Liver (tissue), 9 donors: ENCODE measurements around the gene CYB5A. TPM values are rescaled to one million over a fixed set of nuclear protein-coding genes. Genes with fewer than 3 reads are reported as not detected.

Source experiments
- DNase-seq: peaks from one replicate; pipeline ENCODE4 v3.0.0-alpha.2; 2017; ENCODE audit warnings: low spot score
- H3K27ac ChIP-seq, 2 donors: one replicate each; pipeline ENCODE4 v1.7.0; 2013; ENCODE audit warnings: inconsistent platforms in 2 of 2, low read length in 2 of 2, control low read depth in 1 of 2, low read depth in 1 of 2, mild to moderate bottlenecking in 1 of 2
- H3K27me3 ChIP-seq, 4 donors: one replicate each; pipeline versions ENCODE4 v1.6.1 to v1.7.0; 2013; ENCODE audit warnings: low read length in 3 of 4, inconsistent platforms in 1 of 4, mild to moderate bottlenecking in 1 of 4, moderate library complexity in 1 of 4; ENCODE audit not compliant: control insufficient read depth in 4 of 4, insufficient read depth in 4 of 4
- H3K36me3 ChIP-seq, 4 donors: one replicate each; pipeline versions ENCODE4 v1.6.1 to v1.7.0; 2013; ENCODE audit warnings: low read length in 3 of 4, mild to moderate bottlenecking in 3 of 4, low read depth in 1 of 4, moderate library complexity in 1 of 4; ENCODE audit not compliant: control insufficient read depth in 4 of 4, insufficient read depth in 3 of 4
- H3K4me1 ChIP-seq, 4 donors: one replicate each; pipeline versions ENCODE4 v1.6.1 to v1.7.0; 2013; ENCODE audit warnings: low read length in 3 of 4, mild to moderate bottlenecking in 3 of 4, moderate library complexity in 1 of 4; ENCODE audit not compliant: control insufficient read depth in 4 of 4, insufficient read depth in 4 of 4
- H3K4me3 ChIP-seq, 3 donors: one replicate each; pipeline versions ENCODE4 v1.6.1 to v1.7.0; 2013; ENCODE audit warnings: low read length in 3 of 3, control low read depth in 1 of 3, low read depth in 1 of 3, mild to moderate bottlenecking in 1 of 3
- H3K9ac ChIP-seq, 2 donors: one replicate each; pipeline ENCODE4 v1.7.0; 2013; ENCODE audit warnings: low read length in 2 of 2, mild to moderate bottlenecking in 2 of 2, moderate library complexity in 2 of 2, control low read depth in 1 of 2, low read depth in 1 of 2
- H3K9me3 ChIP-seq, 4 donors: one replicate each; pipeline versions ENCODE4 v1.6.1 to v1.7.0; 2013; ENCODE audit warnings: low read length in 3 of 4; ENCODE audit not compliant: control insufficient read depth in 4 of 4
- FOXA1 ChIP-seq: IDR thresholded peaks from 2 replicates; pipeline ENCODE4 v1.6.1; 2016; ENCODE audit warnings: antibody characterized with exemption
- GABPA ChIP-seq, 2 donors: IDR thresholded peaks in 1 of 2; conservative IDR thresholded peaks in 1 of 2; 2 replicates each; pipeline ENCODE4 v1.6.1; 2016; ENCODE audit warnings: antibody characterized with exemption in 2 of 2, mild to moderate bottlenecking in 1 of 2, moderate library complexity in 1 of 2
- HNF4A ChIP-seq, 2 donors: conservative IDR thresholded peaks; 2 replicates each; pipeline ENCODE4 v1.6.1; 2016; ENCODE audit warnings: antibody characterized with exemption in 2 of 2, mild to moderate bottlenecking in 2 of 2
- JUND ChIP-seq, 2 donors: IDR thresholded peaks; 2 replicates each; pipeline ENCODE4 v1.6.1; 2016; ENCODE audit warnings: antibody characterized with exemption in 2 of 2
- RAD21 ChIP-seq, 2 donors: IDR thresholded peaks; 2 replicates each; pipeline ENCODE4 v1.6.1; 2016; ENCODE audit warnings: antibody characterized with exemption in 2 of 2, mild to moderate bottlenecking in 2 of 2
- RXRA ChIP-seq, 2 donors: IDR thresholded peaks; 2 replicates each; pipeline ENCODE4 v1.6.1; 2017 to 2018; ENCODE audit warnings: antibody characterized with exemption in 2 of 2, mild to moderate bottlenecking in 1 of 2
- TAF1 ChIP-seq: conservative IDR thresholded peaks from 2 replicates; pipeline ENCODE4 v1.6.1; 2016; ENCODE audit warnings: antibody characterized with exemption, mild to moderate bottlenecking
- WGBS: extraction: QIAGEN DNeasy Blood & Tissue Kit; methylation state at CpG from one replicate; pipeline ENCODE4 v1.1.7; 2013; 5-methylcytosine and 5-hydroxymethylcytosine counted together
- polyA plus RNA-seq, 2 donors: library from polyadenylated mRNA; stranded (reverse) in 1 of 2; unstranded in 1 of 2; fragments of 200-250 nt in 1 of 2; fragments of >200 nt in 1 of 2; fragmentation: Nextera tagmentation in 1 of 2; extraction: Ambion mirVana in 1 of 2; gene quantifications; one replicate each; pipeline versions ENCODE4 v1.2.1 to v1.2.3, GENCODE V29; 2013 to 2015
- total RNA-seq, 2 donors: library from RNA; depleted of rRNA; stranded (reverse); fragments of >200 nt; gene quantifications; one replicate each; pipeline ENCODE4 v1.2.3, GENCODE V29; 2014
- TF ChIP-seq, protein P1 (sequence below): IDR thresholded peaks from 2 replicates; pipeline ENCODE4 v1.6.1; 2016; ENCODE audit warnings: antibody characterized with exemption, mild to moderate bottlenecking
- TF ChIP-seq, protein P2 (sequence below): IDR thresholded peaks from 2 replicates; pipeline ENCODE4 v1.6.1; 2016; ENCODE audit warnings: antibody characterized with exemption
- TF ChIP-seq, protein P3 (sequence below): IDR thresholded peaks from 2 replicates; pipeline ENCODE4 v1.6.1; 2016; ENCODE audit warnings: antibody characterized with exemption
- TF ChIP-seq, protein P4 (sequence below): fragments of 150-350 bp; IDR thresholded peaks from 2 replicates; pipeline ENCODE4 v1.5.1; 2017; ENCODE audit warnings: improper control_type of control experiment, low read depth, low read length; ENCODE audit not compliant: missing input control
- donor health status: healthy.
- donor health status: healthy.
- donor health status: healthy.
- donor health status: healthy.
- donor health status: healthy.

The CYB5A gene
- total and polyA plus RNA-seq, 4 donors = 277 to 2,022 (median 1,122) TPM

DNA sequence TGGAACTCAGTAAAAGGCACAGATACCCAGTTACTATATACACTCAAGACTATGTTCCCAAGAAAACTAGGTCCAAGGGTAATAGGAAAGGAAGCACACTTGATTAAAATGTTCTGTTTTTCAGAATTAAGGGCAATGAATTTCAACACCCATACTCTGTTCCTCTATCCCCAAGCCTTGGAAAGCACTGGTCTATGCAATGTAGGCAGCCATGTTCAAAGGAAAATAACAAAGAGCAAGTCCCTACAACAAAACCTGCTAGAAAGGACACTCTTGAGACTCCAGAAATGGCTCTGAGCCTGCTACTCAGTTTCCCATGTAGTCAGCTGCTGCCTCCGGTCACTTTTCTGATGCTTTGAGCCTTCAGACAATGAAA, 6.8 kb downstream of the CYB5A start:
- TF ChIP-seq, protein P1, sequence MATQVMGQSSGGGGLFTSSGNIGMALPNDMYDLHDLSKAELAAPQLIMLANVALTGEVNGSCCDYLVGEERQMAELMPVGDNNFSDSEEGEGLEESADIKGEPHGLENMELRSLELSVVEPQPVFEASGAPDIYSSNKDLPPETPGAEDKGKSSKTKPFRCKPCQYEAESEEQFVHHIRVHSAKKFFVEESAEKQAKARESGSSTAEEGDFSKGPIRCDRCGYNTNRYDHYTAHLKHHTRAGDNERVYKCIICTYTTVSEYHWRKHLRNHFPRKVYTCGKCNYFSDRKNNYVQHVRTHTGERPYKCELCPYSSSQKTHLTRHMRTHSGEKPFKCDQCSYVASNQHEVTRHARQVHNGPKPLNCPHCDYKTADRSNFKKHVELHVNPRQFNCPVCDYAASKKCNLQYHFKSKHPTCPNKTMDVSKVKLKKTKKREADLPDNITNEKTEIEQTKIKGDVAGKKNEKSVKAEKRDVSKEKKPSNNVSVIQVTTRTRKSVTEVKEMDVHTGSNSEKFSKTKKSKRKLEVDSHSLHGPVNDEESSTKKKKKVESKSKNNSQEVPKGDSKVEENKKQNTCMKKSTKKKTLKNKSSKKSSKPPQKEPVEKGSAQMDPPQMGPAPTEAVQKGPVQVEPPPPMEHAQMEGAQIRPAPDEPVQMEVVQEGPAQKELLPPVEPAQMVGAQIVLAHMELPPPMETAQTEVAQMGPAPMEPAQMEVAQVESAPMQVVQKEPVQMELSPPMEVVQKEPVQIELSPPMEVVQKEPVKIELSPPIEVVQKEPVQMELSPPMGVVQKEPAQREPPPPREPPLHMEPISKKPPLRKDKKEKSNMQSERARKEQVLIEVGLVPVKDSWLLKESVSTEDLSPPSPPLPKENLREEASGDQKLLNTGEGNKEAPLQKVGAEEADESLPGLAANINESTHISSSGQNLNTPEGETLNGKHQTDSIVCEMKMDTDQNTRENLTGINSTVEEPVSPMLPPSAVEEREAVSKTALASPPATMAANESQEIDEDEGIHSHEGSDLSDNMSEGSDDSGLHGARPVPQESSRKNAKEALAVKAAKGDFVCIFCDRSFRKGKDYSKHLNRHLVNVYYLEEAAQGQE = peak; percentile 15
- no peak for TF ChIP-seq FOXA1
- TF ChIP-seq RAD21 (IDR thresholded peaks at IDR 0.05) = no peak
- no peak for TF ChIP-seq GABPA (IDR thresholded peaks at IDR 0.05 in 1 of 2, conservative IDR thresholded peaks at IDR 0.05 in 1 of 2)
- TF ChIP-seq JUND (IDR thresholded peaks at IDR 0.05) = no peak
- TF ChIP-seq, protein P2, sequence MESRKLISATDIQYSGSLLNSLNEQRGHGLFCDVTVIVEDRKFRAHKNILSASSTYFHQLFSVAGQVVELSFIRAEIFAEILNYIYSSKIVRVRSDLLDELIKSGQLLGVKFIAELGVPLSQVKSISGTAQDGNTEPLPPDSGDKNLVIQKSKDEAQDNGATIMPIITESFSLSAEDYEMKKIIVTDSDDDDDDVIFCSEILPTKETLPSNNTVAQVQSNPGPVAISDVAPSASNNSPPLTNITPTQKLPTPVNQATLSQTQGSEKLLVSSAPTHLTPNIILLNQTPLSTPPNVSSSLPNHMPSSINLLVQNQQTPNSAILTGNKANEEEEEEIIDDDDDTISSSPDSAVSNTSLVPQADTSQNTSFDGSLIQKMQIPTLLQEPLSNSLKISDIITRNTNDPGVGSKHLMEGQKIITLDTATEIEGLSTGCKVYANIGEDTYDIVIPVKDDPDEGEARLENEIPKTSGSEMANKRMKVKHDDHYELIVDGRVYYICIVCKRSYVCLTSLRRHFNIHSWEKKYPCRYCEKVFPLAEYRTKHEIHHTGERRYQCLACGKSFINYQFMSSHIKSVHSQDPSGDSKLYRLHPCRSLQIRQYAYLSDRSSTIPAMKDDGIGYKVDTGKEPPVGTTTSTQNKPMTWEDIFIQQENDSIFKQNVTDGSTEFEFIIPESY = no peak
- TF ChIP-seq, protein P3, sequence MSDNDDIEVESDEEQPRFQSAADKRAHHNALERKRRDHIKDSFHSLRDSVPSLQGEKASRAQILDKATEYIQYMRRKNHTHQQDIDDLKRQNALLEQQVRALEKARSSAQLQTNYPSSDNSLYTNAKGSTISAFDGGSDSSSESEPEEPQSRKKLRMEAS = no peak
- TF ChIP-seq, protein P4, sequence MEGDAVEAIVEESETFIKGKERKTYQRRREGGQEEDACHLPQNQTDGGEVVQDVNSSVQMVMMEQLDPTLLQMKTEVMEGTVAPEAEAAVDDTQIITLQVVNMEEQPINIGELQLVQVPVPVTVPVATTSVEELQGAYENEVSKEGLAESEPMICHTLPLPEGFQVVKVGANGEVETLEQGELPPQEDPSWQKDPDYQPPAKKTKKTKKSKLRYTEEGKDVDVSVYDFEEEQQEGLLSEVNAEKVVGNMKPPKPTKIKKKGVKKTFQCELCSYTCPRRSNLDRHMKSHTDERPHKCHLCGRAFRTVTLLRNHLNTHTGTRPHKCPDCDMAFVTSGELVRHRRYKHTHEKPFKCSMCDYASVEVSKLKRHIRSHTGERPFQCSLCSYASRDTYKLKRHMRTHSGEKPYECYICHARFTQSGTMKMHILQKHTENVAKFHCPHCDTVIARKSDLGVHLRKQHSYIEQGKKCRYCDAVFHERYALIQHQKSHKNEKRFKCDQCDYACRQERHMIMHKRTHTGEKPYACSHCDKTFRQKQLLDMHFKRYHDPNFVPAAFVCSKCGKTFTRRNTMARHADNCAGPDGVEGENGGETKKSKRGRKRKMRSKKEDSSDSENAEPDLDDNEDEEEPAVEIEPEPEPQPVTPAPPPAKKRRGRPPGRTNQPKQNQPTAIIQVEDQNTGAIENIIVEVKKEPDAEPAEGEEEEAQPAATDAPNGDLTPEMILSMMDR = no peak
- Histone ChIP-seq H3K9me3 (no peaks in the 10 kb centered on the region), H3K4me3 (peak overlapping the region; percentile 0 to 50 (median 45)), H3K36me3 (peaks cover 0 to 16% (median 2%) of the 10 kb centered on the region in 4 donors), H3K27ac (peak overlapping the region; percentile 83 to 87), H3K27me3 (no peaks in the 10 kb centered on the region), H3K4me1 (peaks cover 20 to 83% (median 62%) of the 10 kb centered on the region in 4 donors), H3K9ac (peak overlapping the region; percentile 50 to 64)
- no peak for DNase-seq
- WGBS = 82% methylated on average over 1 of the region's 1 CpG

DNA sequence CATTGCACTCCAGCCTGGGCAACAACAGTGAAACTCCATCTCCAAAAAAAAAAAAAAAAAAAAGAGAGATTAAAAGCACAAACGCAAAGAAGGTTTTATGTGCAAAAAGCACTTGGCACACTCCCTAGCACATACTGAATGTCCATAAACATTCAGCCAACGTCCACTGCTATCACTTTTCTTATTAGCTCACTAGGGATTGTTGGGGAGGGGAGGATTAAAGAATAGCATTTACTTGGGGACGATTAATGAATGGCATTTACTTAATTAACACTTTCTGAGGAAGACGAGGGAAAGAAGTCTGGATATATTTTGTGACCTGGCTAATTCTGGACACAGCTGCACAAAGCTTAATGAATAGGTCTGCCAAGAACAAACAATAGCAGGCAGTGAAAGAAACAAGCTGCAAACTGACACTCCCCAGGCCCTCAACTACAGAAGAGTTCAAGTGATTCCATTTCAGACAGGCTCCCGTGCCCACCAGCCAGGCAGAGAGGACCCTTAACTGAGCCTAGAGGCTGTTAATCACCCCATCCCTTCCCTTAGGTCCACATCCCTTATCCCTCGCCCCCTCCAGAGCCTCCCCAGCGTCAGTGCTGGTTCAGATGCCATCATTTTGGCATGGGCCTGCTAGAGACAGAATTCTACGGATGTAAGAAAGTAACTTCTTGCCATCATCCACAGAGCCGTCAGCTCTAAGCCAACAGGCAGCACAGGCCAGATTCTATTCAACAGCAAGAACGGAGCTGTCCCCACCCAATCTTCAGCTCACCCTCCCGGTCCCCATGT, 7.4 kb downstream of the CYB5A start:
- H3K4me1 ChIP-seq = peaks cover 20 to 86% (median 66%) of the 10 kb centered on the region in 4 donors
- WGBS = 31% methylated on average over 11 of the region's 11 CpGs
- peak overlapping the region; percentile 83 to 87 for H3K27ac ChIP-seq
- DNase-seq = no peak
- peak overlapping the region; percentile 0 to 50 (median 45) for H3K4me3 ChIP-seq
- peak overlapping the region; percentile 50 to 64 for H3K9ac ChIP-seq
- H3K36me3 ChIP-seq = peaks cover 0 to 16% (median 2%) of the 10 kb centered on the region in 4 donors
- H3K27me3 ChIP-seq = no peaks in the 10 kb centered on the region
- TF ChIP-seq TAF1 (no peak), JUND (IDR thresholded peaks at IDR 0.05) (no peak), RXRA (IDR thresholded peaks at IDR 0.05) (no peak), HNF4A (conservative IDR thresholded peaks at IDR 0.05) (peak in 1 of 2 donors; percentile 10)
- H3K9me3 ChIP-seq = no peaks in the 10 kb centered on the region
